ENCODE data around the gene TACC2.

Gene TACC2

DNA sequence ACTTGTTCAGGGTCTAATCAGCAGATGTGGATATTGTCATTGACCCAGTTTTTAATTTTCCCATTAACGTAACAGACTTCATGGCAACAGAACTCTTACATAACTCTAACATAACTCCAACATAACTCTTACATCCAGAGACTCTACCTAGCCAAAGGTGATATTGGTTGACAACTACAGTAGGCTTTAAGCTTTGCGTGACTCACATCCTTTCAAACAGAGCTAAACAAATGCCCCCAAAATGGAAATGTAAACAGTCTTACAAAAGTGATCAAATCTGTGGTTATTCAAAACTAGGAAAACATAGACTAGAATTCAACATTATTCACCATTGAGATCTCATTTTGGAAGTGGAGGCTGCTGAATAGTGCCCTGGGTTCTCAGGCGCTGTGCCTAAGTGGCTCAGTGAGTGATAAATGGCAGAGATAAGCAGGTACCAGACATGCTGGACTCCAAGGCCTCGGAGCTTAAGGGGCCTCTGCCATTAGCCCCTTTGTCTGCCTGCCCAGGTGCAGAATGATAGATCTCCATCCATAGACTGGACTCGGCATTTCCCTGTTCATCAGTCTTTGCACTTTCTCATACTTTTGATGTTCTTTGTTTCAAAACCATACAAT, 247.8 kb downstream of the TACC2 start:
- no peak for DNase-seq

DNA sequence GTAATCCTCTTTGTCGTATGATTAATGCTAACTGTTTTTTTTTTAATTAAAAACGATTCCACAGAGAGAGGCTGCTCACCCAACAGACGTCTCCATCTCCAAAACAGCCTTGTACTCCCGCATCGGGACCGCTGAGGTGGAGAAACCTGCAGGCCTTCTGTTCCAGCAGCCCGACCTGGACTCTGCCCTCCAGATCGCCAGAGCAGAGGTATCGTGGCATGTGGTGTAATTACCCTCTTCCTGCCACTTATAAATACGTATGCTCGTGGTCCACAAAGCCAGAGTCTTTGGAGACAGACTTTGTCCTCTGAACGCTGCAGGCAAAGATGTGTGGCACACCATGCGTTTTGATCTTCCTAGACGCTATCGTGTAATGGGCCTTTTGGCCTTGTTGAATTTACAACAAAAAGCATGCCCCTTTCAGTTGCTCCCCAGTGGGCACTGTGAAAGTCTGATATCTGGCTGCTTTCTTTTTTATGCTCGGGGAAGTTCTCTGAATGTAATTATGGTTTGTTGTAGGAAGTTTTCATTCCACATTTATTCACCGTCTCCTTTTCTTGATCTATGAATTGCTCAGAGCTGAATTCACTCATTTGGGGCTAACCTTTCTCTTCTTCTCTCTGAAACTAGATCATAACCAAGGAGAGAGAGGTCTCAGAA, 248.5 kb downstream of the TACC2 start:
- no peak for DNase-seq

DNA sequence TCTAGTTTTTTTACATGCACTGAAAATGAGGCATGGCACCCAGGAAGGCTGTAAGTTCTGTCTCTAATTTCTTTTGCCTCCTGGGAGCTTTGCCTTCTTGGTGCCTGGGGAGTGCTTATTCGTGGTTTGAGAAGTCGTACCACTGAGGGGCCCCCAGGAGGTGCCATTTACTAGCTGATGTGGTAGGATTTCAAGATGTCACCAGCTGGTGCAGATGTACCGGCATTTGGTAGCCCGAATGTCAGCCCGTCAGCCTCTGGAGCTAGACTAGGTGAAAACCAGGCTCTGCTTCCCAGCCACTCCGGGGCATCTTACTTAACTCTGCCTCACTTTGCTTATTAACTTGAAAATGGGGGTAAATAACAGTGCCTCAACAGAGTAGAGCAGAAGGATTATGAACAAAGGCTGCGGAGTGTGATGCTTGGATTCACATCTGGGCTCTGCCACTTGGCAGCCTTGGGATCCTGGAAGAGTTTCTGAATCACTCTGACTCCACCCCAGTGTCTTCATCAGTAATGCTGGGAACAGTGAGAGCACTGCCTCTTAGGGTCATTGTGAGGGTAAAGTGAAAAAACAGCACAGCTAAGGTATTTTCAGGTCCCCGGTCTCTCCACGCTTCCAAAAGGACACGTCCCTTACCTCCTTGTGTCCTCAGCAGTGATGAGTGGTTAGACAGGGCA, 250.8 kb downstream of the TACC2 start:
- no peak for DNase-seq

DNA sequence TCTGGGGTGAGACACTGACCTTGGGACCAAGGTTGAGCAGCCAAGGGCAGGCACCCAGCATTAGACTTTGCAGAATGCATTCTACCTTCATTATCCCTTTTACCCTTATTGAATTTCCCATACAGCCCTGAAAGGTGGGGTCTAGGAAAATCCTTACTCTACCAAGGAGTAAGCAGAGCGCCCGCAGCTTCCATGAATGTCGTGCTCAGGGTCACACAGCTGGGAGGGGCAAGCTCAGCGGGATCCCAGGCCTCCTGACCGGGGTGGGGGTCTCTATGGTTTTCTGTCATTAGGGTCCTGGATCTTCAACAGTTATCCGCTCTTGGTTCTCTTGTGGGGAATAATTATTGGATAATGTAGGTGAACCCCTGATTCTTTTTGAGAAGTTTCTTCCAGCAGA, 251.4 kb downstream of the TACC2 start:
- no peak for DNase-seq

DNA sequence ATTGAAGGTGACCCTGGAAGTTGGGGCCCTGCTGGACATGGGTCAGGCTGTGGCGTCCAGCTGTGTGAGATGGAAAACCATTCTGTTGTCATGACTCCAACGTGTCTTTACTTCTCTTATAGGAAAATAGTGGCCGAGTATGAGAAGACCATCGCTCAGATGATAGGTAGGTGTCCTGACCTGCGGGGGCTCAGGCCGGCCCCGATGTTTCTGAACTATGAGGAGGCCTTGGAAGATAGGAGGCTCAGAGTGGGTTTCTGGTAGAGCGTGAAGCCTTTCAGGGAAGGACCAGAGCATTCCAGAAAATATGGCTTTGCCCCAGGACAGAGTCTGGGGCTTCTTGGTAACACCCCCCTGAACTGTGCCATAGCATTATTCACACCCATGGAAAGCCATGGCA, 252.9 kb downstream of the TACC2 start:
- no peak for DNase-seq

DNA sequence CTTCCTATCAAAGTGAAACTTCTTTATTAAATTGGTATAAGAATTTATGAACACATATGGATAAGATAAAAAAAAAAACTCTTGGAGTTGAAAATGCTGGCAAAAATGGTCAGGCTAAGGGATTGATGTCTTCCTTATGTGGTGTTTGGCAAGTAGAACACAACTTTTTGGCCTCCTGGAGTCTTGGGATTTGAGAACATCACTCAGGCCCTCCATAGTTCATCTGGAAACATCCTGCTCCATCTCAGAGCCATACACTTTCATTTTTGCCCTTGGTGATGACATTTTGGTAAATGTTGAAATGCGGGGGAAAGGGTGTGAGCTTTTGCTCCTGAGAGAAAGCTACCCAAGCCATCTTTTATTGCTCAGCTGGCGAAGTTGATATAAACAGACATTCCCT, 254.6 kb downstream of the TACC2 start:
- no peak for DNase-seq

DNA sequence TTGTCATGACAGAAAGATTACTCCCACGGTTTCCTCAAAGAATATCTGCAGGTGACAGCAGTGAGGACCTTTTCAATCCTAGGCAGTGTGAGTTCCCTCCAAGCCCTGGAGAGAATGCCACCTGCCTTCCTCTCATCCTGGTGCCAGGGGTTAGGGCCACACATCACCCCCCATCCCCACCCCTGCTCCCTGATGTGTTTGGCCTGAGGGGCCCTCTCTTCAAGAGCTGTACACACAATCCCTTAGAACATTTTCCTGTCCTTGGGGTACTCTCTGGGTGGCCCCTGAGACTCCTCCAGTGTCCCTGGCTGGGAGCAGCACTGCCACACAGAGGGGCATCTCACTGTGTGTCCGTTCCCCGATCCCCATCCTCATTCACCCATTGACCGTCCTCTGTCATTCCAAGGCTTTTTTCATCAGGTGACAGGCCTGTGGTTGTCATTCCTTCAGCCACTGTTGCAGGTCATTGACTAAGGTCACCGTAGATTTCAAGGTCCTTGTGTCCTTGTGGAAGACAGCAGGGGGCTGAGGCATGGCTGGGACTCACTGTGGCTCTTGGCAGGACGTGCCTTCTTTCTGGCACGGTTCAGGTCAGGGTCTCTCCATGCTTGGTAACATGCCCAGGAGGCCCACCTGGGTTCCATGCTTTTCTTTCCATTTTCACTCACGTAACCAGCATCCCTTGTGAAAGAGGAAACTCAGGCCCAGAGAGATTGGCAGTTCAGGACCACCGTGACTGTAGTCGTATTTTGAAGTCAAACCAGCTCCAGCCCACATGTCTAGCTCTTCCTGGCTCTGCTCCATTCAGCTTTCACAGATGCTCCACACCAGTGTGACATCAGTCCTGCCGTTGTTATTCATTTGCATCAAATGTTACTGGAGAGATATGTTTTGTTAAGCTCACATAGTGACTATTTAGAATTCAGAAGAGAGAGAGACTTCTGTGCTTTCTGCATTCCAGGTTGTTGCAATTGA, 255.3 kb downstream of the TACC2 start:
- no peak for DNase-seq

DNA sequence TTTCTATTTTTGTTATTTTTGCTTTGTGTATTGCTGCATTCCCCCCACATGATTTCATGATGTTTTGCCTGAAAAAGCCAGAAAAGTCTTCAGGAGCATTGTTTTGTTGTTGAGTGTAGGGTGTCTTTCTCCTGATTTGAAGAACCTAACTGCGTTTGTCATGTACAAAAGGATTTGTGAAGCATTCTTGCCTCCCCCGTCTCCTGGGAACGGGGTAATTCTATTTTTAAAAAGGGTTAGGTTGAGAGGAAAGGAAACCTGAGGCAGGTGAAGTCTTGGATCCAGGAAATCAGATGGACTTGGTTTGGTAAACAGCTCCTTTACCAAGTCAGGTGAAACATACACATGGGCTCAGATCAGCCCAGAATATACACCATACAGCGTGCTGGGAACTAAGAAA, 256.2 kb downstream of the TACC2 start:
- no peak for DNase-seq

DNA sequence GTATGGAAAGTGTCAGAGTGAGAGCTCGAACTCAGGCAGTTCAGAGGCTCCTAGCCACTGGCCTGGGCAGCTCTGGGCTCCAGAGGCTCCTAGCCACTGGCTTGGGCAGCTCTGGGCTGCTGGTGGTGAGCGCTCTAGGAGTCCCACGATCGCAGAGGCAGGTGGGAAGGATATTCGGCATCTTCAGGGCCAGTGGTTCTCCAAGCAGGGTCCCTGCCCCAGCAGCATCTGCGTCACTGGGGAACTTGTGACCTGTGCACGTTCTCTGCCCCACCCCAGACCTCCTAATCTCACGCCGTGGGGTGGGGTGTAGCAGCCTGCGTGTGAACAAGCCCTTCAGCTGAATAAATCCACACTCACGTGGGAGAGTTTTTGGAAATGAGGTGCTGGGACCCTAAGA, 256.9 kb downstream of the TACC2 start:
- no peak for DNase-seq

DNA sequence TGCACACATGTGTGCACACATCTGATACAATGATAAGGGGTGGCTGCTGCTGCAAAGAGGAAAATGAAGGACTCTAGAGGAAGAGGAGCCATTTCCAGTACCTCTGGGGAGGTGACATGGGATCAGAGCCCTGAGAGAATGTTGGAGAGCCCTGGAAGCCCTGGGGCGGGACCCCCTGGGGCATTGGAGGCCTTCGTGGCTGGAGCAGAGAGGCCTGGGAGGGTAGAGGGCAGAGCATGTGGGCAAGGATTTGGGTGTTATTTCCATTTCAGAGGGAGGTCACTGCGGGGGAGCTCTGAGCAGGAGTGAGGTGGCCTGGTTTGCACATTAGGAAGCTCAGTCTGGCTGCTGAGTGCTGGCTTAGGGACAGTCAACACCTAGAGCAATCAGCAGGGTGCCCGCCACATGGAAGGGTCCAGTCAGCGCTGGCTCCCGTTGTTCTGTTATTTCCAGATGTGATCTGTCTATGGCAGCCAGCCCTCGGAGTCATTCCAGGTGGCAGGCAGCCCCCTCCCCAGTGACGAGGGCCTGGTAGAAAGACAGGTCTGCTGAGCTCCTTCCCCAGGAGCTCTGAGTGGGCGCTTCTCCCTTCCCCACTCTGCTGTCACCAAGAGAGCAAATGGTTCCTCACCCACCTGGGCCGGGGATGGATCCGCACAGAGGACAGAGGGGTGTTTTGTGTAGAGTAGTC, 258.0 kb downstream of the TACC2 start:
- no peak for DNase-seq

DNA sequence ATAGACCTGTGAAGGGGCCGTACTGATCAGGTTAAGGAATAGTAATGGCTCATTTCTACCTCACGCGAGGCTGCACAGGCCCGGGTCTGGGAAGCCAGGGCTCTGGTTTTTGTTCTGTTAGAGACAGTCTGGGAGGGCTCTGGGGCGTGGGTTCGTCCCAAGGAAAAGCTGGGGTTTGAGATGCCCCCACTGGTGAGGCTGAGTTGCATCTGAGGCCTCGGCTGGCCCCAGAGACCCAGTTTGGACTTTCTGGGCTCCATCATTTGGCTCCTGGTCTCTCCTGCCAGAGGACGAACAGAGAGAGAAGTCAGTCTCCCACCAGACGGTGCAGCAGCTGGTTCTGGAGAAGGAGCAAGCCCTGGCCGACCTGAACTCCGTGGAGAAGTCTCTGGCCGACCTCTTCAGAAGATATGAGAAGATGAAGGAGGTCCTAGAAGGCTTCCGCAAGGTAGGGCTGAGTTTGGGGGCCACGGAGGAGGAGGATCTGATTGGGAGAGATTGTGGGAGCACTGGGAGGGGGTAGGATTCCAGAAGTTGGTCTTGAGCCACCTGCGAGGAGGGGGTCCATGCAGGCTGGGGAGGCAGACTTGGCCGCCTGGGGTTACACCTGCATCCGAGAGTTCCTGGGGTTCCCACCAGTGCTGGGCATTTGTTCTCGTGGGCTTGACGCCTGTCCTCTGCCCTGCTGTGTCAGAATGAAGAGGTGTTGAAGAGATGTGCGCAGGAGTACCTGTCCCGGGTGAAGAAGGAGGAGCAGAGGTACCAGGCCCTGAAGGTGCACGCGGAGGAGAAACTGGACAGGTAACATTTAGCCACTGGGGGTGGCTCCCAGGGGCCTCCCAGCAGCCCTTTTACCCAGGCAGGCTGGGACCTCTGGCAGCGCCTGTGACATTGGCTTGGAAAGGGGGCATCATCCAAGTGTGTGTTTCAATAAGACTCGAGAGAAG, 259.7 kb downstream of the TACC2 start:
- DNase-seq: no peak

DNA sequence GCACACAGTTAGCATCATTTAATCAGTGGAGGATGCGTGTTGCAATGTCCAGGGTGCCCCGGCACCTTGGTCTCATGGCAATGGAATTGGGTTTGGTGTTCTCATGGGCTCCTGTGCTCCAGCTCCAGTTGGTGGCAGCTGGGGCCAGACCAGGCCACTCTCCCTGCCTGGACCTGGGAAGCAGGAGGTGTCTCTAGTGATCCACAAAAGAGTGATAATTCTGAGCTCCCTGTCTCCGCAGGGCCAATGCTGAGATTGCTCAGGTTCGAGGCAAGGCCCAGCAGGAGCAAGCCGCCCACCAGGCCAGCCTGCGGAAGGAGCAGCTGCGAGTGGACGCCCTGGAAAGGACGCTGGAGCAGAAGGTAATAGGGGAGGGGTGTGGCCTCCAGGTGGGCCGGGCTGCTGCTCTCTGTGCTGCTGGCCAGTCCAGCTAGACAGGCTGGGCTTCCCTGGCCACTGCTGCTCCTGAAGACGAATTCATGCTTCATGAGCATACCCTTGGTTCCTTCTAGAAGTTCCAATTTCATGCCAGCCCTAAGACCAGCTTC, 260.4 kb downstream of the TACC2 start:
- no peak for DNase-seq

DNA sequence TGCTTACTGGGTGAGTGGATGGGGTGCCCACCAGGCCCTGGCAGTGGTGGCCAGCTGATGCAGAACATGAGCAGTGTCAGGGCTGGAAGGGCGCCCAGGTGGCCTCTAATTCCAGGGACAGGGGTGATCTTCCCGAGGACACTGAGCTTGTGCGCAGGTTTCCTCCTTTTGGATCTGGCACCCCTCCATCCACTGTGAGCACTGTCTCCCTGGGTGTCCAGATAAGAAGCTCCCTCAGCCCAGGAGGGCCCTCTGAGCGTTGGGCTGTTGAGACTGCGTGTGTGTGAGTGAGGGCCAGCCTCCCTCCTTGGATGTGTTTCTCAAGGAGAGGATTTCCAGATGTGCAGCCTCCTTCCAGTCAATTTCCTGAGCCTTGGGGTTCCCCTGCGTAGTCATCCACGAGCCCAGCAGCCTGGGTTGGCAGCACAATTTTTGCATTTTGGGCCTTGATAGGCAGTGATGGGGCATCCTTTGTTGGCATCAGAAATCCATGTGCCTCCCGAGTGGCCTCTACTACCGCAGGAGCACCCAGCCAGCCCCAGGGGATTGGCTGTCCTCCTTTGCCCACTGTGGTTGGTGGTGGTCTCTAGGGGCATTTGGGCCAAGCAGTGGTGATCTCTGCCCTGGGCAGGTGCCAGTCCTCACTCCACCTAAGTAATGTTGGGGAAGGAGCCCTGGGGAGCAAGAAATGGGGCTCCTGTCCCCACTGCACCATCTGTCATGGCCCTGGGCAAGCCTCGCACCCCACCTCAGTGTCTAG, 261.2 kb downstream of the TACC2 start:
- DNase-seq: no peak

DNA sequence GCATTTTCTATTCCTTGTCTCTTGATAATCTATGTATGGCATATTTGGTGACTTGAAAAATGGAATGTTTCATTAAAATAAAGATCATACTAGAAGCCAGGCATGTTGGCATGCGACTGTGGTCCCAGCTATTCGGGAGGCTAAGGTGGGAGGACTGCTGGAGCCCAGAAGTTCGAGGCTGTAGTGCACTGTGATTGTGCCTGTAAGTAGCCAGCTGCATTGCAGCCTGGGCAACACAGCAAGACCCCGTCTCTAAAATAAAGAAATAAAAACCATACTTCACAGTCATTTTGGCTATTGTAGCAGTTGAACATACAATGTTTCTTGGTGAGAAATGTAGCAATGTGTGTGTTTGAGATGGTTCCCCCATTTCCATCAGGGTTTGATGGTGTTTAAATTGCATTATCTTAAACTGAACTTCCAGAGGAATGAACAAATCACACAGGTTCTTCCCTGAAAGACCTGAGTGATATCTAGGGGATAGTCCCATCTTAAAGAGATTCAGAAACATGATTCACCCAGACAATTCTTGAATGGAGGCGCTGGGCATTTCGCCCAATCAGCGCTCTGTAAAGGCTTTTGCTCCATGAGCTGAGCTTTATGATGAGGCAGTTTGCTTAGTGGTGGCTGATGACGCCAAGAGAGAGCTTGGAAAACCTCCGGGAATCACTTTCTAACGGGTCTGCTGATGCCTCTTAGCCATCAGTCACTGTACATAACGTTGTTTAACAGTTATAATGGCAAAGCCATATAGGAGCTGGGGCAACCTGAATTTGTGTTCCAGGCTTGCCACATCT, 262.7 kb downstream of the TACC2 start:
- no peak for DNase-seq

DNA sequence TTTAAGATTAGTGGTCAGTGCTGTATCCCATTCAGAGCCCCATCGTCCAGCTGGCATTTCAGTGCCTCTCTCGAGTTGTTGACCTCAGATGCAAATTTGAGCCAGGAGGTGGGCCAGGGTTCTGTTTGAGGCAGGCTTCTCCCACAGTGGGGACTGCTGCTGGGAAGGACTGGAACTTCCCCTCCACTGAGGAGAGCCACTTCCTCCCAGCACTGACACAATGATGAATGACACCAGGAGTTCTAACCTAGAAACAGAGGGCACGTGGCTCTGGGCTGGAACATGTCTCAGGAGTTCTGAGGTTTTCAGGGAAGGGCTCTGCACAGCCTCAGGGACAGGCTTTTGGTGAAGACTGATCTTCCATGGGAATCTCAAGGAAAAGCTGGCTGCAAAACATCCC, 263.8 kb downstream of the TACC2 start:
- DNase-seq: no peak

DNA sequence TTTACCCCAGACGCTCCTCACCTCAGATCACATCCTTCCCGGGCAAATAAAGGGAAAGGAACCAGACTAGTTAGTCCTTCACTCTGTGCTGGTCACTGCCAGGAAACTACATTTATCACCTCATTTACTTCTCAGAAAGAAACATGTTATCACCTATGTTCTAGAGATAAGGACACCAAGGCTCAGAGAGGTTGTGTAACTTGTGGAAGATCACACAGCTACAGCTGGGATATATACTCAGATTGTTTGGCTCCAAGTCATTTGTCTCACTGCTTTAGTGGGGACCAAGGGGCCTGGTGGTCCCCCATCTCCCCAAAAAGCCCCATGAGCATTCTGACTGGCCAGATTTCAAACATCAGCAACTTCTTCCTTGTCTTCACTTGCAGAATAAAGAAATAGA, 264.6 kb downstream of the TACC2 start:
- DNase-seq: no peak

DNA sequence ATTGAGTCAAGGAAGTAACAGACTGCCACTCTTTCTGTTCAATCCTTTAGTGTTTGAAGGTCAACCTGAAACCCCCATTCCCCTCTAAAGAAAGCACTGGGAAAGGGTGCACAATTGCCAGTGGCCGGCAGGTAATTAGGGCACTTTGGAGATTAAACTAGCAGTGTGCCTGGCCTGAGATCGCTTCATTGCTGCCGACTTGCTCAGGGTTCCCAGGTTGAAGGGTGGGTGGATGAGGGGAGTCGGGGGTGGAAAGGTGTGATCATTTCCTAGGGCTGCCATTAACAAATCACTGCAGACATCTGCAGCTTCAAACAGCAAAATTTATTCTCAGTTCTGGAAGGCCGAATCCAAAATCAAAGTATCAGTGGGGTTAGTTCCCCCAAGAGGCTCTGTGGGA, 265.9 kb downstream of the TACC2 start:
- no peak for DNase-seq

DNA sequence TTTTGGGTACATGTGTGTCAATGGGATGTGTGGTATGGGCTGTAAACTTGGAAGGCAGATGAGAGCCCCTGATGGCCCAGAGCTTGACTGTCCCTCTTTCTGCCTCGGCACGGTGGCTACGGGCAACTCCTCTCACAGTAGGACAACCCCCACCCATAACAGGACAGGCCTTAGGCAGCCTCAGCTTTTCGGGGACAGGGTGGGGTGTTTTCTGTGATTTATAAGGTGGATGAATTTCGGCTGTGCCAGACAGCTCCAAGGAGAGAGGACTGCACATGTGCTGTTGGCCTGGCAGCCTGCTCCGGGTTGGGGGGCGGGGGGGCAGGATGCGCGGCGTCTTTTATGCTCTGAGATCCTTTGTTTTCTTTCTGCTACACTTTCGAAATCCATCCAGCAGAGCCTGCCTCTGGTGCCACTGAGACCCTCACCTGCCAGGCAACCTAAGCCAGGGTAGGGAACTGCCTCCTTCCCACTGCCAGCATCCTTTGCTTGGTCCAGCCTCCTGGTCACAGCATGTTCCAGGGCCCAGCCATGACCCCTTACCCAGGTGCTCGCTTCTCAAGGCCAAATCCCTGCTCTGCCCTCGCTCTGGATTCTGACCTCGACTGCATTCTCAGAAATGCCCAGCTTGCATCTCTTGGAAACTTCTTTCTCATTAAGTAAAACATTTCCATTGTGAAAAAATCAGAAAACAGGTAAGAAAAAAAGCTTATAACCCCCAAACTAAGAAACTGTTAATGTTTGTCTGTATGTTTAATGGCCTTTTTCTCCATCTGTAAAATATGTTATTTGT, 266.7 kb downstream of the TACC2 start:
- no peak for DNase-seq

DNA sequence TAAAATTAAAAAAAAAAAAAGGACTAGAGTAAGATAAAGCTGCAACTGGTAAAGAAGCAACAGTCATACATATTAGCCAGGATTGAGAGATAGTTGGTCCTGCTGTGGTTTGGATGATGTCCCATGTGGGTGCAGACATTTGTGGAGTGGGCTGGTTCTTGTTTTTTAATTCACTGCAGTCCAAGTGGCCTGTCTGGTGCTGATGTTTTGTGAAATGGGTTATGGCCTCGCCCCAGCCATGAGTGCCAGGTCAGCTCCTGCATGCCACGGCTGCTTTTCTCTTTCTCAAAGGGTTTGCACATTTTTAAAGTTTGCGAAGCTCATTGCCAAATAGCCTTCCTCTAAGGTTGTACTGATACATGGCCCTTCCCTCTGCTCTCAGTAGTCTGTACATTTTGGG, 268.1 kb downstream of the TACC2 start:
- no peak for DNase-seq

Measured in amniotic stem cell (primary cell).